Central memory CD8-positive, alpha-beta T cell (primary cell): ENCODE measurements around the gene CACNB4.
"Not testable (repeated sequence)": the region's sequence is repeated elsewhere in the genome, so short reads cannot be mapped to it uniquely, and the experiment has no call there.

ENCODE experiments used
- ATAC-seq: fragments of 150-1000 bp; cut with Tn5 transposase; replicated peaks from 2 replicates; pipeline ENCODE4 v1.10.0; 2022; ENCODE audit warnings: mild to moderate bottlenecking, moderate FRiP score, moderate number of reproducible peaks; ENCODE audit not compliant: poor library complexity, severe bottlenecking; ENCODE audit errors: extremely low read depth
- DNase-seq, 2 donors: peaks; one replicate each; pipeline ENCODE4 v3.0.0; 2021; ENCODE audit warnings: low spot score in 2 of 2
- H3K27ac Mint-ChIP-seq: one replicate; pipeline ENCODE4 v1.8.0; 2022; ENCODE audit warnings: low read depth, mild to moderate bottlenecking, moderate library complexity, mixed read lengths
- H3K27me3 Mint-ChIP-seq: one replicate; pipeline ENCODE4 v1.8.0; 2022; ENCODE audit warnings: mixed read lengths
- H3K36me3 Mint-ChIP-seq: one replicate; pipeline ENCODE4 v1.8.0; 2022; ENCODE audit warnings: mild to moderate bottlenecking, moderate library complexity, mixed read lengths; ENCODE audit not compliant: insufficient read depth
- H3K4me1 Mint-ChIP-seq: one replicate; pipeline ENCODE4 v1.8.0; 2022; ENCODE audit warnings: mixed read lengths
- H3K4me3 Mint-ChIP-seq: one replicate; pipeline ENCODE4 v1.8.0; 2022; ENCODE audit warnings: mild to moderate bottlenecking, moderate library complexity, mixed read lengths
- H3K9me3 Mint-ChIP-seq: one replicate; pipeline ENCODE4 v1.8.0; 2022; ENCODE audit warnings: mixed read lengths

Gene CACNB4

DNA sequence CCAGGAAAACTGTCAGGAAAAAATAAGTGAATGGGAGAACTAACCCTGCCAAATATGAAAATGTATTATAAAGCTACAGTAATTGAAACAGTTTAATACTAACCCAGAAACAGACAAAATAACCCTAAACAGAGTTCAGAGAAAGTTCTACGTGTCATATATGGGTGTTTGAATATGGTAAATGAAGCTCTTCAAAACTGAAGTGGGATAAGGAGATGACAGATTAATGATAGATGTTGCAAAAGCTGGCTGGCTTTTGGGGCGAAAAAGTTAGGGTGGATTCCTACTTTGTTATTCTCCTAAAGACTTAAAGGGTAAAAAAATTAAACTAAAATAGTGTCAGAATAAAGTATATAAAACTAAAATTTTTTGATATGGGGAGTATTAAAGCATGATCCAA is 168.8 kb downstream of the CACNB4 start:
- H3K4me3 Mint-ChIP-seq, result no peak overlapping the region
- ATAC-seq, result no peak
- no peaks in the 10 kb centered on the region for H3K36me3 Mint-ChIP-seq
- peaks cover 60% of the 10 kb centered on the region for H3K27me3 Mint-ChIP-seq
- no peak overlapping the region for H3K27ac Mint-ChIP-seq
- no peaks in the 10 kb centered on the region for H3K9me3 Mint-ChIP-seq
- DNase-seq, result no peak
- H3K4me1 Mint-ChIP-seq, result no peaks in the 10 kb centered on the region

DNA sequence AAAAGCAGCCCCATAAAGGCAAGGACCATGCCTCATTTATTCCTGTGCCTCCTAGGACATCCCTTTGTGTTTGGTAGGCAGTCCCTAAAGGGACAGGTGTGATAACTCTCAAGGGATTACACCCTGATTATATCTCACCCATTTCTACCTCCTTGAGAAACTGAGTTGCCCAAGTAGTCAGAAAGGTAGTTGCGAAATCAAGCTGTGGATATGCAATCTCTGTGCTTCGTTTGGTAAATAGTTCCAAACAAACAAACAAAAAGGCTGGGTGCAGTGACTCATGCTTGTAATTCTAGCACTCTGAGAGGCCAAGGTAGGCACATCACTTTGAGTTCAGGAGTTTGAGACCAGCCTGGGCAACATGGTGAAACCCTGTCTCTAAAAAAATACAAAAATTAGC is 170.5 kb downstream of the CACNB4 start:
- ATAC-seq (no peak), DNase-seq (no peak)
- Mint-ChIP-seq H3K4me1 (no peaks in the 10 kb centered on the region), H3K27me3 (peaks cover 45% of the 10 kb centered on the region), H3K36me3 (no peaks in the 10 kb centered on the region), H3K27ac (no peak overlapping the region), H3K4me3 (no peak overlapping the region), H3K9me3 (no peaks in the 10 kb centered on the region)

DNA sequence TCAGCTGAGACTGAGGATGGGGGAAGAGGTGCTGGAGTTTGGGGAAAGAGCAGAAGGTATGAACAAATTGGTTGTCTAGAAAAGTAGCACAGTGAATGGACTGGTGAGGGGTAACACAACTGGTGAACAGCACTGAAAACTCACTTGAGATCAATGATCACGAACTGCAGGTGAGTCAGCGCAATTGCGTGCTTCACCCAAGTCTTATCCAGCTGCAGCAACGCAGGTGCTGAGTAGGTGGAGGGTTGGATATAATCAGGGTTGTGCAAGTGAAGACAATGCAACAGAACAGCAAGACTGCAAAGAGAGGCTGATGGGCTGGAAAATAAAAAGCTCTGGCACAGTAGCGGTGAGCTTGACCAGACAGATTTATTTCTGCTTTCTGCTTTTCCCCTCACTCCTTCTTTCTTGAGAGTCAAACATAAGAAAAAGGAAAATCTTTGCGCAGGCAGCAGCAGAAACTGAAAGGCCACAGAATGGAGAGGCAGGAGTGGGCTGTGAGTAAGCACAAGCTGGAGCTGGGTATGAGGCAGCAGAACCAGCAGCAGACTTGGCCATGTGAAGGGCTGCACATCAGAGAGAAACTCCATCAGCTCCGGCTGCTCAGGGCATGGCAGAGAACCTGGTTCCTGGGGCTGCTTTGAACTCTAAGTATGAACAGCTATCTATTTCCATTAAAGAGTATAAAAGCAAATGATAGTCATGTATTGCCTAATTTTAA is 171.2 kb downstream of the CACNB4 start:
- Mint-ChIP-seq H3K9me3 (no peaks in the 10 kb centered on the region), H3K4me3 (no peak overlapping the region), H3K27me3 (peaks cover 43% of the 10 kb centered on the region), H3K4me1 (no peaks in the 10 kb centered on the region), H3K27ac (no peak overlapping the region), H3K36me3 (no peaks in the 10 kb centered on the region)
- ATAC-seq (no peak), DNase-seq (no peak)

DNA sequence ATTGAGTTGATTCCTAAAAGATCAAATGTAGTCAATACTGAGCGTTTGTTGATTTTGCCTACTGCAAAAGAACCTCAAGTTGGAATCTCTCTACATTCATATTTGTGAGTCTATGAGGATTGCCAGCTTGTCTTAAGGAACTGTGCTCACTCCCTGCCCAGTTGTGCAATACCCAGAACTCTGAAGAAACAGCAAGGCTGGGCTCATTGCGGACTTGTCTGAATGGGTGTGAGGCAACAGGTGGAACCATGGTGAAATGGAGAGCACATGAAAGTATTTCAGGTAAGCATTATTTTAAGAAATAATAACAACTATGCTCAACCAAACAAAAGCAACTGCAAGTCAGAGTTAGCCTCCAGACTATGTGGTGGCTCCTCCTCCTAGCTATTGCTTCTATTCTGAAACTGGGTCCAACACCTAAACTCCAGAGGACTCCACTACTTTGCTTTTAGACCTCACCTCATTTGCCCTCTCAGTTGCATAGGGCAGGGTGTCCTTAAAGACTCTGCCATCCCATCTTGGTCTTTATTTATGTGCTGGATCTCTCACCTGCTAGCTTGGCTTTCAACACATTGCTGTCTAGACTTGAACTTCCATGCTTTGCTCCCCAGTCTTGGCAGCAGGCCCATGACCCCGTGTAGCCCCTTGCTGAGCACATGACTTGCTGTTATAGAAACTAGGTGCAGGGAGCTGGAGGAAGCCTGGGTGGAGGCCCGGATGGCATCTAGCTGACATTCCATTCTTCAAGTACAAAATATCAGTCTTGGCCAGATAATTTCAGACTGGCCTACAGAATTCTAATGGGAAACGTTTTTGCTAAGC is 175.8 kb downstream of the CACNB4 start:
- DNase-seq (no peak), ATAC-seq (no peak)
- H3K27ac Mint-ChIP-seq, result no peak overlapping the region
- no peaks in the 10 kb centered on the region for H3K36me3 Mint-ChIP-seq
- no peaks in the 10 kb centered on the region for H3K4me1 Mint-ChIP-seq
- H3K4me3 Mint-ChIP-seq, result no peak overlapping the region
- peaks cover 41% of the 10 kb centered on the region for H3K27me3 Mint-ChIP-seq
- H3K9me3 Mint-ChIP-seq, result no peaks in the 10 kb centered on the region

DNA sequence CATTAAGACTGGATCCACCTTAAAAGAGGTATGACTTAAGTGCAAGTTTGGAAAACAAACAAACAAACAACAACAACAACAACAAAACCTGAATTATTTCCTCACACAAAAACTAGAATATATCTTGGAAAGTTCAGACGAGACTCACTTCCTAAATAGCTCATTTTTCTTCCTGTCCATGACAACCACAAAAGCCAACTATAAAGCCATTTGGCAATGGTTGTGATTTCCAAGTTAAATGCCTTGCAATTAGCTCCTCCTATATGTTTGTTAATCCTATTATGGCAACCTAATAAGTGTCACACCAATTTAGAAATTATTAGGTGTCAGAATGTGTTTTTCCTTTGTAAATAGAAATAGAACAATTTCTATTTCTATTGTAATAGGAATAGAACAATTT is 179.1 kb downstream of the CACNB4 start:
- H3K27ac Mint-ChIP-seq, result no peak overlapping the region
- H3K4me3 Mint-ChIP-seq, result no peak overlapping the region
- ATAC-seq (no peak), DNase-seq (no peak)
- H3K27me3 Mint-ChIP-seq, result peaks cover 25% of the 10 kb centered on the region
- H3K4me1 Mint-ChIP-seq, result no peaks in the 10 kb centered on the region
- H3K9me3 Mint-ChIP-seq, result no peaks in the 10 kb centered on the region
- H3K36me3 Mint-ChIP-seq, result no peaks in the 10 kb centered on the region

DNA sequence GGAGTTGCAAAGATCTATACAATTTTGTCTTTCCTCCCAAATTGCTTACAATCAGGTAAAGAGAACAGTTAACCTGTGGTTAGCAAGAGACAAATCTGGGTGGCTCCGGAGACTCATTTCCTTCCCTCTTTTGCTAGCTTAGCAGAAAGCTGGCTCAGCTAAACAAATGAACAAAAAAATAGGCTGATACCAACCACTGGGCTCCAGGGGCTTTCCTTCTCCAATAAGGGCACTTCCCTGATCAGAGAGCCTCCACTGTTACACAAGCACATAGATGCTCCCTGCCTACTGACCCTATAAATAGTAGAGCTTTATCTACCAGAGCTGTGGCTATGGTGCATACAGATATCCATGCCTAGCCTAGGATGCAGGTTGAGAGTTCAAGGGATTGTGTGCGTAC is 180.5 kb downstream of the CACNB4 start:
- no peaks in the 10 kb centered on the region for H3K36me3 Mint-ChIP-seq
- H3K27ac Mint-ChIP-seq, result no peak overlapping the region
- H3K4me3 Mint-ChIP-seq, result no peak overlapping the region
- H3K4me1 Mint-ChIP-seq, result no peaks in the 10 kb centered on the region
- H3K9me3 Mint-ChIP-seq, result no peaks in the 10 kb centered on the region
- ATAC-seq, result no peak
- DNase-seq, result no peak
- peaks cover 37% of the 10 kb centered on the region for H3K27me3 Mint-ChIP-seq

DNA sequence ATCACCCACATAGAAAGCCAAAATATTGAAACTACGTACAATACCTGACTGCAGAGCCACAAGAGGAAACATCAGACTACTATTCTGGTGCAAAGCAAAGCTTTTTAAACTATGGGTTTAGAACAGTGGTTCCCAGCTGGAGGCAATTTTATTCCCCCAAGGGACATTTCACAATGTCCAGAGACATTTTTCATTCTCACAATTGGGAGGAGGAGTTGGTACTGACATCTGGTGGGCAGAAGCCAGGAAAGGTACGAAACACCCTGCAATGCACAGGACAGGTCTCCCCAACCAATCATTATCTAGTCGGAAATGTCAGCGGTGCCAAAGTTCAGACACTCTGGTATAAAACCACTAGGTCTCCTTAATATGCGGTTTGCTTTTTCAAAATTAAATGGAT is 182.2 kb downstream of the CACNB4 start:
- Mint-ChIP-seq H3K27me3 (peaks cover 54% of the 10 kb centered on the region), H3K9me3 (no peaks in the 10 kb centered on the region), H3K4me1 (no peaks in the 10 kb centered on the region), H3K4me3 (no peak overlapping the region), H3K36me3 (no peaks in the 10 kb centered on the region), H3K27ac (no peak overlapping the region)
- DNase-seq, result no peak
- no peak for ATAC-seq

DNA sequence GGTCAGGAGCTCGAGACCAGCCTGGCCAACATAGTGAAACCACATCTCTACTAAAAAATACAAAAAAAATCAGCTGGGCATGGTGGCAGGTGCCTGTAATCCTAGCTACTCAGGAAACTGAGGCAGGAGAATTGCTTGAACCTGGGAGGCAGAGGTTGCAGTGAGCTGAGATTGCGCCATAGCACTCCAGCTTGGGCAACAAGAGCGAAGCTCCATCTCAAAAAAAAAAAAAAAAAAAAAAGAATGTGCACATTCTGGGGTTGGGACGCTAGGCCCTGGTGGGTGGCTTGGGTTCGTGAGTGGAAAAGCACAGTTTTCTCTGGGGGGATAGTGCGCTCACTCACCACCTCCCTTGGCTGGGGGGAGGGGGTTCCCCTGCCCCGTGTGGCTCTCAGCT is 183.2 kb downstream of the CACNB4 start:
- H3K4me1 Mint-ChIP-seq, ATAC-seq, H3K36me3 Mint-ChIP-seq, H3K9me3 Mint-ChIP-seq, DNase-seq, H3K27ac Mint-ChIP-seq, H3K4me3 Mint-ChIP-seq: not testable (repeated sequence)
- peaks cover 64% of the 10 kb centered on the region for H3K27me3 Mint-ChIP-seq

DNA sequence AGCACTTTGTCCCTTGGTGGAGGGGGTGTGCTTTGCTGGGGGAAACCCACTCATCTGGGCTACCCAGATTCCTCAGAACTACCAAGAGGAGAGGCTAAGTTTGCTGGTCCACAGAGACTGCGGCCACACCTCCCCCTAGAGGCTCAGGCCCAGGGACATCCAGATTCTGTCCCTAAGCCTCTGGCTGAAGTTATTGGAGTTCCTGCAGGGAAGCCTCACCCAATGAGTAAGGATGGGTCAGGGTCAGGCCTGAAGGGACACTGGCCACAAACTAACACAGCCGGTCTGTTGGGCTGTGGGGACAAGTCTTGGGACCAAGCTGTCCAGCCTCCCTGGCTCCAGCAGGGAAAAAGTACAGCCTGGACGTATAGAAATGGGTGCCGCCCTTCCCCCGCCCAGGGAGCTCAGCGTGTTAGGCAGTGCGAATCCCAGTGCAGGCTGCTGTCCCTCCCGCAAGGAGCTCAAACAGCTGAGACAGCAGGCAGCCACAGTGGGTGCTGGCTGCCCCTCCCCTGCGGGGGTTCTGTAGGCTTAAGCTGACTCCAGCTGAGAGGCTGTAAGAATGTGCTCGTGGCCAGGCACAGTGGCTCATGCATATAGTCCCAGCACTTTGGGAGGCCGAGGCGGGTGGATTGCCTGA is 183.7 kb downstream of the CACNB4 start:
- ATAC-seq (no peak), DNase-seq (no peak)
- Mint-ChIP-seq H3K9me3 (no peaks in the 10 kb centered on the region), H3K36me3 (no peaks in the 10 kb centered on the region), H3K27me3 (peaks cover 69% of the 10 kb centered on the region), H3K4me3 (no peak overlapping the region), H3K27ac (no peak overlapping the region), H3K4me1 (no peaks in the 10 kb centered on the region)

DNA sequence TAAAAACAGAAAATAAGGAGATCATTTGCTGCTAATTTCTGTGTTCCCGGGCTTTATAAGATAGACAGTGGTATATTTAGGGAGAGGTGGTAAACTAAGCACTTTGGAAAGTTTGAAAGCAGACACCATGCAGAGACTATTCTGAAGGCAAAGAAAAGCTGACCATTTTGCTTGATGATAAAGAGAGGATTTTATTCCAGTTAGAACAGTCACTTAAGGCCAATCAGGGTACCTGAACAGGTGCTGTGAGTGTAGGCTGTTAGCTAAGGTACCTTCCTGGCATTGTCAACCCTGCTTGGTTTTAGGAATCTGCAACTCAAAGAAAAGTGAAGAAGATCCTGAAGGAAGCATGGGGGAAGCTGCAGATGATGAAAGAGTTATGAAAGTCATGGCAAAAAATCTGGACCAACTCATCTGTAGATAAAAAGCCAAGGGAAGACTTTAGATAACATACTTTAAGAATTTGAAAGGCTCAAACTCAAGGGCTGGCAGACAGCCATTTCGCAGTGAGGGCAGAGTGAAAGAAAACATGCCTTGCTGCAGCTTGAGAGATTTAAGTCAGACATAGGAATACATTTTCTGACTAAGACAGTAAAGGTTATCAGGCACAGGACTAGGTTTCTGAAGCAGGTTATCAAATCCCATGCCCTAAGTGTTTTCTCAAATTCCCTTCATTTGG is 190.5 kb downstream of the CACNB4 start:
- H3K27me3 Mint-ChIP-seq, result peaks cover 39% of the 10 kb centered on the region
- ATAC-seq (no peak), DNase-seq (no peak)
- no peaks in the 10 kb centered on the region for H3K36me3 Mint-ChIP-seq
- H3K27ac Mint-ChIP-seq, result no peak overlapping the region
- no peaks in the 10 kb centered on the region for H3K4me1 Mint-ChIP-seq
- no peak overlapping the region for H3K4me3 Mint-ChIP-seq
- H3K9me3 Mint-ChIP-seq, result no peaks in the 10 kb centered on the region

DNA sequence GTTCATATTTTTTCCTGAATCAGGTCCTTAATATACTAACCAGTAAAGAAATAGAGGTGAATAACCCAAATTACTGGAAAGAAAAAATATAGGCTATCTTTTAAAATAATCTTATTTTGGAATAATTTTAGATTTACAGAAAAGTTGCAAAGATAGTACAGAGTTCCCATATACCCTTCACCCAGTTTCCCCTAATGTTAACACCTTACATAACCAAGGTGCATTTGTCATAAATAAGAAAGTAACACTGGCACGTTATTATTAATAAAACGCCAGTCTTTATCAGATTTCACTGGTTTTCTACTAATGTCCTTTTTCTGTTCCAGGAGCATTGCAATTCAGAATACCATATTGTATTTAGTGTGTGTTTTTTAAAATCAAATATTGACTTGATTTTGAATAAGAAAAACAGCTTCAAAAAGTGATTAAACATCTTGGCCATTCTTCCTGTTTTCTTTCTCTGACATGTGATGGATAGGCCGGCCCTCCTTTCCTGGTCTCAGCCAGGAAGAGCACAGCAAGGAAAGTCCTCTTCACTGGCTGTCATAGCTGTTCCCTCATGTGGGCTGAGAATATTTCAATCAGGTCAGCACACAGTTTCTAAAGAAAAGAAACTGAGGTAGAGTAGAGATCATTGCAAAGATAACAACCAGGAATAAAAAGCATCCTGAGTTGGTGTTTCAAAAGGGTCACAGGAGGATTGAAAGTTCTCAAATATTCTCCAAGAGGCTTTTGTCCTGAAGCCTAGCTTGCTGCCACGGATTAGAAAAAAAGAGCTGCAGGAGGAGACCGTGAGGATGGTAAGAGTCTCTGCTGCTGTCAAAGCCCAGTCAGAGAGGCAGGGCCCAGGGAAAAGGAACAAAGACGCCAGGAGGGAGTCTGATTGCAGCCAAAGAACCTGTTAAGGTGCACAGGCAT is 191.3 kb downstream of the CACNB4 start:
- H3K9me3 Mint-ChIP-seq, result no peaks in the 10 kb centered on the region
- H3K36me3 Mint-ChIP-seq, result no peaks in the 10 kb centered on the region
- no peaks in the 10 kb centered on the region for H3K4me1 Mint-ChIP-seq
- H3K27me3 Mint-ChIP-seq, result peaks cover 31% of the 10 kb centered on the region
- H3K27ac Mint-ChIP-seq, result no peak overlapping the region
- no peak overlapping the region for H3K4me3 Mint-ChIP-seq
- DNase-seq (no peak), ATAC-seq (no peak)

DNA sequence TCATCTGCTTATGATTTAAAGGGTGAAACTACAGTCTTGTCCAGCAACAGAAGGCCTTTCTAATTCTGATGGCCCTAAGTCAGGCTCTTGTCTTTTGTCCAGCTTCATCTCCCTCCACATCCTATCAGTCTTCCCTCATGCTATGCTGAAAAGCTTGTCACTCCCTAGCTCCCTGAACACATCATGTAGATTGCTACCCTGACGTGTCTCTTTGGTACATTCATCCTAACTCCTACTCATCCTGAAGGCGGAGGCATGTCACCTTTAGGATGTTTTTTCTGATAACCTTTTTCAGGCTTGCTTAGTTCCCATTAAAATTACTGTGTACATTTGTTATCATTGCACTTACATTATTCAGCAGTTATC is 192.2 kb downstream of the CACNB4 start:
- Mint-ChIP-seq H3K4me3 (no peak overlapping the region), H3K27ac (no peak overlapping the region), H3K4me1 (no peaks in the 10 kb centered on the region), H3K27me3 (peaks cover 31% of the 10 kb centered on the region), H3K9me3 (no peaks in the 10 kb centered on the region), H3K36me3 (no peaks in the 10 kb centered on the region)
- ATAC-seq (no peak), DNase-seq (no peak)
